HEK293 (cell line): ENCODE data around the gene PALM2AKAP2.

ENCODE experiments used
- CTCF ChIA-PET: fragments of 350-600 bp; formaldehyde crosslinking; extraction: SDS; loops from one replicate; lab custom pipeline; 2021; ENCODE audit warnings: antibody characterized with exemption; lab: Yijun Ruan, JAX
- POLR2A ChIA-PET: fragments of 300-600 bp; formaldehyde crosslinking; extraction: SDS; loops from one replicate; lab custom pipeline; 2020; ENCODE audit warnings: antibody characterized with exemption, inconsistent platforms; lab: Yijun Ruan, JAX
- H3K27ac ChIP-seq: fragments of 200-500 bp; sonication (Bioruptor generic); 2 replicates; pipeline ENCODE4 v1.5.1; 2014; ENCODE audit warnings: low read depth, low read length, control low read depth, inconsistent platforms; ENCODE audit errors: extremely low read depth
- H3K36me3 ChIP-seq, 2 experiments: fragments of 200-500 bp in 1 of 2; sonication (Bioruptor generic) in 1 of 2; 1 replicate in 1 of 2; 2 replicates in 1 of 2; pipeline ENCODE4 v1.5.1; 2014 to 2017; ENCODE audit warnings: inconsistent platforms in 2 of 2, low read length in 2 of 2; ENCODE audit not compliant: control insufficient read depth in 2 of 2, insufficient read depth in 1 of 2
- H3K4me1 ChIP-seq: fragments of 200-500 bp; sonication (Bioruptor generic); 2 replicates; pipeline ENCODE4 v1.5.1; 2014; ENCODE audit warnings: mild to moderate bottlenecking, low read length, inconsistent platforms; ENCODE audit not compliant: control insufficient read depth, insufficient read depth
- H3K4me3 ChIP-seq: 2 replicates; pipeline ENCODE4 v1.5.1; 2011; ENCODE audit warnings: low read depth, mild to moderate bottlenecking, control low read depth, low read length, moderate library complexity
- H3K9me3 ChIP-seq: fragments of 200-500 bp; sonication (Bioruptor generic); 2 replicates; pipeline ENCODE4 v1.5.1; 2014; ENCODE audit warnings: low read depth, low read length, inconsistent platforms; ENCODE audit not compliant: control insufficient read depth, insufficient read depth
- BCL6B ChIP-seq: fragments of 450-650 bp; formaldehyde crosslinking; IDR thresholded peaks from 2 replicates; pipeline ENCODE4 v1.5.1; 2017; ENCODE audit warnings: missing biosample characterization, missing genetic modification characterization
- ELK4 ChIP-seq: IDR thresholded peaks from 2 replicates; pipeline ENCODE4 v1.6.1; 2011; ENCODE audit warnings: mild to moderate bottlenecking, low read depth, low read length, borderline replicate concordance
- PRDM2 ChIP-seq: fragments of 450-650 bp; formaldehyde crosslinking; IDR thresholded peaks from 2 replicates; pipeline ENCODE4 v1.5.1; 2016; ENCODE audit warnings: missing biosample characterization, missing genetic modification characterization, borderline replicate concordance
- ZBTB20 ChIP-seq: fragments of 450-650 bp; formaldehyde crosslinking; IDR thresholded peaks from 2 replicates; pipeline ENCODE4 v1.5.1; 2016; ENCODE audit warnings: missing biosample characterization, missing genetic modification characterization
- ZFHX2 ChIP-seq: fragments of 450-650 bp; formaldehyde crosslinking; conservative IDR thresholded peaks from 2 replicates; pipeline ENCODE4 v1.5.1; 2016; ENCODE audit warnings: missing biosample characterization, missing genetic modification characterization
- ZFP41 ChIP-seq: fragments of 450-650 bp; formaldehyde crosslinking; IDR thresholded peaks from 2 replicates; pipeline ENCODE4 v1.5.1; 2016; ENCODE audit warnings: missing biosample characterization, missing genetic modification characterization, borderline replicate concordance
- ZNF157 ChIP-seq: fragments of 450-650 bp; formaldehyde crosslinking; IDR thresholded peaks from 2 replicates; pipeline ENCODE4 v1.5.1; 2016; ENCODE audit warnings: missing biosample characterization, missing genetic modification characterization
- ZNF169 ChIP-seq: fragments of 450-650 bp; formaldehyde crosslinking; IDR thresholded peaks from 2 replicates; pipeline ENCODE4 v1.5.1; 2016; ENCODE audit warnings: missing biosample characterization, missing genetic modification characterization
- ZNF211 ChIP-seq: fragments of 450-650 bp; formaldehyde crosslinking; IDR thresholded peaks from 2 replicates; pipeline ENCODE4 v1.5.1; 2016; ENCODE audit warnings: low read depth, missing biosample characterization, missing genetic modification characterization
- ZNF266 ChIP-seq: fragments of 450-650 bp; formaldehyde crosslinking; IDR thresholded peaks from 2 replicates; pipeline ENCODE4 v1.5.1; 2016; ENCODE audit warnings: missing biosample characterization, missing genetic modification characterization, low read depth
- ZNF292 ChIP-seq: fragments of 450-650 bp; formaldehyde crosslinking; IDR thresholded peaks from 2 replicates; pipeline ENCODE4 v1.5.1; 2016; ENCODE audit warnings: low read depth, missing biosample characterization, missing genetic modification characterization, borderline replicate concordance
- ZNF362 ChIP-seq: fragments of 450-650 bp; formaldehyde crosslinking; IDR thresholded peaks from 2 replicates; pipeline ENCODE4 v1.5.1; 2016; ENCODE audit warnings: missing biosample characterization, missing genetic modification characterization
- ZNF391 ChIP-seq: fragments of 450-650 bp; formaldehyde crosslinking; IDR thresholded peaks from 2 replicates; pipeline ENCODE4 v1.5.1; 2016; ENCODE audit warnings: low read depth, missing biosample characterization, missing genetic modification characterization, borderline replicate concordance
- ZNF501 ChIP-seq: fragments of 450-650 bp; formaldehyde crosslinking; IDR thresholded peaks from 2 replicates; pipeline ENCODE4 v1.5.1; 2016; ENCODE audit warnings: missing biosample characterization, missing genetic modification characterization
- ZNF544 ChIP-seq: fragments of 450-650 bp; formaldehyde crosslinking; IDR thresholded peaks from 2 replicates; pipeline ENCODE4 v1.5.0; 2017; ENCODE audit warnings: missing biosample characterization, missing genetic modification characterization
- ZNF558 ChIP-seq: fragments of 450-650 bp; formaldehyde crosslinking; IDR thresholded peaks from 2 replicates; pipeline ENCODE4 v1.5.1; 2016; ENCODE audit warnings: missing biosample characterization, missing genetic modification characterization
- ZNF585B ChIP-seq: fragments of 450-650 bp; formaldehyde crosslinking; IDR thresholded peaks from 2 replicates; pipeline ENCODE4 v1.5.1; 2016; ENCODE audit warnings: missing biosample characterization, missing genetic modification characterization
- ZNF677 ChIP-seq: fragments of 450-650 bp; IDR thresholded peaks from 2 replicates; pipeline ENCODE4 v1.5.0; 2018; ENCODE audit warnings: missing biosample characterization, mild to moderate bottlenecking, missing genetic modification characterization, moderate library complexity
- ZNF707 ChIP-seq: fragments of 450-650 bp; formaldehyde crosslinking; IDR thresholded peaks from 2 replicates; pipeline ENCODE4 v1.5.1; 2016; ENCODE audit warnings: missing biosample characterization, missing genetic modification characterization
- ZNF76 ChIP-seq: fragments of 450-650 bp; formaldehyde crosslinking; IDR thresholded peaks from 2 replicates; pipeline ENCODE4; 2016; ENCODE audit warnings: low read depth, missing biosample characterization, missing genetic modification characterization, borderline replicate concordance
- ZNF843 ChIP-seq: fragments of 450-650 bp; formaldehyde crosslinking; IDR thresholded peaks from 2 replicates; pipeline ENCODE4 v1.5.1; 2016; ENCODE audit warnings: missing biosample characterization, missing genetic modification characterization
- ZSCAN16 ChIP-seq: fragments of 450-650 bp; formaldehyde crosslinking; IDR thresholded peaks from 2 replicates; pipeline ENCODE4 v1.5.1; 2016; ENCODE audit warnings: missing biosample characterization, missing genetic modification characterization
- ZSCAN30 ChIP-seq: fragments of 450-650 bp; IDR thresholded peaks from 2 replicates; pipeline ENCODE4 v1.5.1; 2018; ENCODE audit warnings: missing biosample characterization, mild to moderate bottlenecking, missing genetic modification characterization, moderate library complexity

PALM2AKAP2 gene

GRCh38 chr9:109793921-109794320 is 13.9 kb downstream of the PALM2AKAP2 start:
- H3K27ac ChIP-seq = no peak overlapping the region
- no peaks in the 10 kb centered on the region for H3K4me1 ChIP-seq
- POLR2A ChIA-PET = no interaction called here
- no peak overlapping the region for H3K4me3 ChIP-seq
- TF ChIP-seq ZFP41 (tag by site-specific recombination) = no peak
- no peak for TF ChIP-seq ZNF157 (tag by site-specific recombination)
- TF ChIP-seq ZBTB20 (tag by site-specific recombination) = no peak
- no peak for TF ChIP-seq ZNF558
- H3K36me3 ChIP-seq = no peaks in the 10 kb centered on the region
- CTCF ChIA-PET = interaction anchor here (1.5 kb wide), 1 partner anchor 11 kb away, joined by 4 read pairs; no protein-coding TSS in a partner anchor
- no peaks in the 10 kb centered on the region for H3K9me3 ChIP-seq

- POLR2A ChIA-PET = no interaction called here
- Histone ChIP-seq H3K9me3 (no peaks in the 10 kb centered on the region), H3K27ac (no peak overlapping the region), H3K4me1 (no peaks in the 10 kb centered on the region), H3K36me3 (no peaks in the 10 kb centered on the region), H3K4me3 (no peak overlapping the region)
- CTCF ChIA-PET = interaction anchor here (1.5 kb wide), 1 partner anchor 10 kb away, joined by 4 read pairs; no protein-coding TSS in a partner anchor
- TF ChIP-seq ZSCAN16 = no peak
- no peak for TF ChIP-seq ZNF211 (tag by site-specific recombination)
- TF ChIP-seq BCL6B (tag by site-specific recombination) = no peak
- TF ChIP-seq ZSCAN30 (tag by site-specific recombination) = no peak
- no peak for TF ChIP-seq ZNF266
- no peak for TF ChIP-seq ZNF362 (tag by site-specific recombination)
- no peak for TF ChIP-seq ZNF677 (tag by site-specific recombination)
- no peak for TF ChIP-seq ZNF843 (tag by site-specific recombination)
- TF ChIP-seq ZNF391 (tag by site-specific recombination) = no peak
- no peak for TF ChIP-seq ZNF76 (tag by site-specific recombination)
These were observed 14.5 kb downstream of the PALM2AKAP2 start for GRCh38 chr9:109794361-109795012.

GRCh38 chr9:109795613-109796012 is 15.6 kb downstream of the PALM2AKAP2 start:
- Histone ChIP-seq H3K36me3 (no peaks in the 10 kb centered on the region), H3K9me3 (no peaks in the 10 kb centered on the region), H3K4me1 (no peaks in the 10 kb centered on the region), H3K27ac (no peak overlapping the region), H3K4me3 (no peak overlapping the region)
- ChIA-PET CTCF (interaction anchor here (0.6 to 1.5 kb wide), 3 partner anchors 9 to 53 kb away, joined by 3 to 4 read pairs (median 4); no protein-coding TSS in a partner anchor), POLR2A (no interaction called here)
- TF ChIP-seq ZNF169 (tag by site-specific recombination) = no peak
- TF ChIP-seq PRDM2 (tag by site-specific recombination) = no peak
- no peak for TF ChIP-seq ZNF501 (tag by site-specific recombination)
- TF ChIP-seq ZNF544 = no peak
- TF ChIP-seq ZNF585B (tag by site-specific recombination) = no peak
- no peak for TF ChIP-seq ZNF292
- no peak for TF ChIP-seq ZNF707 (tag by site-specific recombination)
- no peak for TF ChIP-seq ZFHX2 (tag by site-specific recombination)
- TF ChIP-seq ELK4 = no peak
